Fibroblast of lung (primary cell): ENCODE results near the gene CENPN.

ENCODE experiments used
- EZH2 ChIP-seq: IDR thresholded peaks from 2 replicates; pipeline ENCODE4 v1.5.1; 2012; ENCODE audit warnings: low read length, control low read depth, mild to moderate bottlenecking; ENCODE audit errors: missing control alignments
- TF ChIP-seq, protein P1 (sequence below), 2 donors: IDR thresholded peaks in 1 of 2; conservative IDR thresholded peaks in 1 of 2; 1 replicate in 1 of 2; 2 replicates in 1 of 2; pipeline ENCODE4 v1.5.1; 2011 to 2012; ENCODE audit warnings: low read length in 2 of 2, control low read depth in 1 of 2, inconsistent platforms in 1 of 2, low read depth in 1 of 2, mild to moderate bottlenecking in 1 of 2

DNA sequence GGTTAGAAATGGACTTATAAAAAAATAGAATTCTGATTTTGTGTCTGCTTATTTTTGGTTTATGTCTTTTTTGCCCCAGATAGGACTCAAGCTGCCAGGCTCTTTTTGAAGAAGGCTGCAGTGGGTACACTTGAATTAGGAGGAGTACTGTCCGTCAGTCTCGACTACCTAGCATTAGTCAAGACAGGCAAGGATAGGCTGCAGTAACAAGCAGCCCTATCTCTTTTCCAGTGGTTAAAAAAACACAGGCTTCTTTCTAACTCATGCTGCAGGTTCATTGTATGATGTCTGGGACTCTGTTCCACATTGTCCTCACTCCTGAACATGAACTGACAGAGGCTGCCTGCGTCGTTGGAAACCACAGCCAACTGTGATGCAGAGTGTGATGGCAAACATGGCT lies 62.0 kb downstream of the CENPN start:
- TF ChIP-seq, protein P1, sequence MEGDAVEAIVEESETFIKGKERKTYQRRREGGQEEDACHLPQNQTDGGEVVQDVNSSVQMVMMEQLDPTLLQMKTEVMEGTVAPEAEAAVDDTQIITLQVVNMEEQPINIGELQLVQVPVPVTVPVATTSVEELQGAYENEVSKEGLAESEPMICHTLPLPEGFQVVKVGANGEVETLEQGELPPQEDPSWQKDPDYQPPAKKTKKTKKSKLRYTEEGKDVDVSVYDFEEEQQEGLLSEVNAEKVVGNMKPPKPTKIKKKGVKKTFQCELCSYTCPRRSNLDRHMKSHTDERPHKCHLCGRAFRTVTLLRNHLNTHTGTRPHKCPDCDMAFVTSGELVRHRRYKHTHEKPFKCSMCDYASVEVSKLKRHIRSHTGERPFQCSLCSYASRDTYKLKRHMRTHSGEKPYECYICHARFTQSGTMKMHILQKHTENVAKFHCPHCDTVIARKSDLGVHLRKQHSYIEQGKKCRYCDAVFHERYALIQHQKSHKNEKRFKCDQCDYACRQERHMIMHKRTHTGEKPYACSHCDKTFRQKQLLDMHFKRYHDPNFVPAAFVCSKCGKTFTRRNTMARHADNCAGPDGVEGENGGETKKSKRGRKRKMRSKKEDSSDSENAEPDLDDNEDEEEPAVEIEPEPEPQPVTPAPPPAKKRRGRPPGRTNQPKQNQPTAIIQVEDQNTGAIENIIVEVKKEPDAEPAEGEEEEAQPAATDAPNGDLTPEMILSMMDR (conservative IDR thresholded peaks at IDR 0.05 in 1 of 2, IDR thresholded peaks at IDR 0.05 in 1 of 2; ENCODE audit: low read depth in 1 of 2, low read length in 2 of 2) = no peak
- no peak for TF ChIP-seq EZH2
